Tibial artery (tissue), 4 donors: ENCODE data around the gene CSF1R.

ENCODE experiments used
- DNase-seq, 2 donors: peaks; one replicate each; pipeline ENCODE4 v3.0.0-alpha.2; 2019
- H3K27ac ChIP-seq, 2 donors: fragments of 200-600 bp; sonication (generic) in 1 of 2; 1 replicate in 1 of 2; 2 replicates in 1 of 2; pipeline ENCODE4 v1.5.1; 2018 to 2019; ENCODE audit warnings: mild to moderate bottlenecking in 1 of 2
- H3K27me3 ChIP-seq, 2 donors: fragments of 200-600 bp; sonication (generic) in 1 of 2; one replicate each; pipeline versions ENCODE4 v1.5.1 to v1.6.0; 2016 to 2019
- H3K36me3 ChIP-seq, 3 donors: fragments of 200-600 bp; sonication (generic) in 2 of 3; one replicate each; pipeline ENCODE4 v1.5.1; 2016 to 2019; ENCODE audit warnings: mild to moderate bottlenecking in 2 of 3
- H3K4me1 ChIP-seq, 4 donors: fragments of 200-600 bp; sonication (generic) in 2 of 4; 1 replicate in 3 of 4; 2 replicates in 1 of 4; pipeline ENCODE4 v1.5.1; 2016 to 2019
- H3K4me3 ChIP-seq, 2 donors: fragments of 200-600 bp; sonication (generic) in 1 of 2; 1 replicate in 1 of 2; 2 replicates in 1 of 2; pipeline ENCODE4 v1.5.1; 2018 to 2019; ENCODE audit warnings: mild to moderate bottlenecking in 2 of 2
- H3K9me3 ChIP-seq, 3 donors: fragments of 200-600 bp; sonication (generic) in 1 of 3; one replicate each; pipeline ENCODE4 v1.5.1; 2016 to 2019
- intact Hi-C: fragments of 100-400 bp; cut with DNase I; formaldehyde crosslinking; loops from one replicate; pipeline ENCODE4 v1.15.0; 2023; ENCODE audit warnings: low total_unique reads
- TF ChIP-seq, protein P1 (sequence below), 2 experiments: fragments of 200-600 bp in 1 of 2; fragments of 450-650 bp in 1 of 2; IDR thresholded peaks; one replicate each; pipeline ENCODE4 v1.5.1; 2017 to 2019; ENCODE audit warnings: antibody characterized with exemption in 2 of 2, mild to moderate bottlenecking in 1 of 2, moderate library complexity in 1 of 2

The CSF1R gene

DNA sequence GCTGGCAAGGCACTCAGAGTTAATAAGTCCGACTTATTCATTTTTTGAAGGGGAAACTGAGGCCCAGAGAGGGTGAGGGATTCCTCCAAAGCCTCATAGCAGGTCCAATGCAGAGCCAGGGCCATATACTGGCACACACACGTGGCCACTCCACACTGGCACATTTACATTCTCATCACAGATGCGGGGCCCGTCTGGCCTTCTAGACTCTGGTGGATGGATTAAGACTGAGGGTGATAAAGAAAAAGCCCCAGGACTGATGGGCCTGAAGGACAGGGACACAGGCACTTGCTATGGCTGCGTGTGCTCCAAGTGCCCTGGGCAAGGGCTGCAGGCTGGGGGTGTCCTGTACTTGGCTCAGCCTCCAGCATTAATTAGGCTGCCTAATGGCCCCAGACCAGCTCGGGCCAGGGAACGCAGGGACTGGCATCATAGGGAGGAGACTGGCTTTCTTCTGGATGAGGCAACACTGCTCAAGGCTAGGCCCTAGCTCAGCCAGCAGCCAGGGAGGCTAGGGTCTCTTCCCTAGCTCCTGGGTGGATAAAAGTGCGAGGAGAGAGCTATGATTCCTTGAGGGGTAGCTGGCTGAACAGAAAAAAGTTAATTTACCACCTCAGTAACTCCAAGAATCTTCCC lies 28.5 kb upstream of the CSF1R start:
- TF ChIP-seq, protein P1, sequence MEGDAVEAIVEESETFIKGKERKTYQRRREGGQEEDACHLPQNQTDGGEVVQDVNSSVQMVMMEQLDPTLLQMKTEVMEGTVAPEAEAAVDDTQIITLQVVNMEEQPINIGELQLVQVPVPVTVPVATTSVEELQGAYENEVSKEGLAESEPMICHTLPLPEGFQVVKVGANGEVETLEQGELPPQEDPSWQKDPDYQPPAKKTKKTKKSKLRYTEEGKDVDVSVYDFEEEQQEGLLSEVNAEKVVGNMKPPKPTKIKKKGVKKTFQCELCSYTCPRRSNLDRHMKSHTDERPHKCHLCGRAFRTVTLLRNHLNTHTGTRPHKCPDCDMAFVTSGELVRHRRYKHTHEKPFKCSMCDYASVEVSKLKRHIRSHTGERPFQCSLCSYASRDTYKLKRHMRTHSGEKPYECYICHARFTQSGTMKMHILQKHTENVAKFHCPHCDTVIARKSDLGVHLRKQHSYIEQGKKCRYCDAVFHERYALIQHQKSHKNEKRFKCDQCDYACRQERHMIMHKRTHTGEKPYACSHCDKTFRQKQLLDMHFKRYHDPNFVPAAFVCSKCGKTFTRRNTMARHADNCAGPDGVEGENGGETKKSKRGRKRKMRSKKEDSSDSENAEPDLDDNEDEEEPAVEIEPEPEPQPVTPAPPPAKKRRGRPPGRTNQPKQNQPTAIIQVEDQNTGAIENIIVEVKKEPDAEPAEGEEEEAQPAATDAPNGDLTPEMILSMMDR (IDR thresholded peaks at IDR 0.05), result no peak
- Histone ChIP-seq H3K27ac (peak overlapping the region; percentile 28 to 82), H3K4me1 (peaks cover 3 to 32% (median 19%) of the 10 kb centered on the region in 4 donors), H3K4me3 (no peak overlapping the region), H3K9me3 (no peaks in the 10 kb centered on the region), H3K36me3 (peaks cover 54 to 62% (median 60%) of the 10 kb centered on the region in 3 donors), H3K27me3 (no peaks in the 10 kb centered on the region)
- intact Hi-C loops, result no loop called here
- peak in 1 of 2 donors; percentile 72 for DNase-seq

DNA sequence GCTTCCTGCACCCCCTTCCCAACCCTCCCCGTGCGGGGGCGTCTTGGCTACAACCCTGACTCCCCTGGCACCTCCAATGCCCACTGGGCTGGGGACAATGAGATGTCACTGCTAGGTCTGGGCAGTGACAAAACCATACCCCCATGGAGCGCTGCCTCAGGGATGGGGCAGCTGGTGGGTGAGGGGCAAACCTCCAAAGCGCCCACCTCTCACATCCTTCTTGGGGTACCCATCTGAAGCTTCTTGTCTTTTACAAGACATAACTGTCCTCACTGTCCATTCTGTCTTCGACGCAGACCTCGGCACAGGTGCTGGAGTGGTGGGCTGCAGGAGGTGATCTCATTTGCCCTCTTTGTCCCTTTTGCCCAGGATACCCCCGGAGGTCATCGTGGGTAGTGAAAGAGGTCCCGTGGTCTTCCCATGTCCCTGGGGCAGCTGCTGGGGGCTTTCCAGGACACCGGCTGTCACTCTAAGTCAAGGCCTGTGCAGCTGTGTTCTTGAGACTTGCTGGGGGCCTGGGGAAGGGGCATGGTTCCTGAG lies 27.8 kb upstream of the CSF1R start:
- H3K36me3 ChIP-seq, result peaks cover 47 to 54% (median 53%) of the 10 kb centered on the region in 3 donors
- H3K4me3 ChIP-seq, result no peak overlapping the region
- peak in 1 of 2 donors; percentile 74 for DNase-seq
- intact Hi-C loops, result no loop called here
- TF ChIP-seq, protein P1 (IDR thresholded peaks at IDR 0.05), result peak in 1 of 2 experiments; percentile 16
- peaks cover 3 to 32% (median 19%) of the 10 kb centered on the region in 4 donors for H3K4me1 ChIP-seq
- H3K9me3 ChIP-seq, result no peaks in the 10 kb centered on the region
- peak overlapping the region; percentile 60 to 82 for H3K27ac ChIP-seq
- H3K27me3 ChIP-seq, result no peaks in the 10 kb centered on the region

DNA sequence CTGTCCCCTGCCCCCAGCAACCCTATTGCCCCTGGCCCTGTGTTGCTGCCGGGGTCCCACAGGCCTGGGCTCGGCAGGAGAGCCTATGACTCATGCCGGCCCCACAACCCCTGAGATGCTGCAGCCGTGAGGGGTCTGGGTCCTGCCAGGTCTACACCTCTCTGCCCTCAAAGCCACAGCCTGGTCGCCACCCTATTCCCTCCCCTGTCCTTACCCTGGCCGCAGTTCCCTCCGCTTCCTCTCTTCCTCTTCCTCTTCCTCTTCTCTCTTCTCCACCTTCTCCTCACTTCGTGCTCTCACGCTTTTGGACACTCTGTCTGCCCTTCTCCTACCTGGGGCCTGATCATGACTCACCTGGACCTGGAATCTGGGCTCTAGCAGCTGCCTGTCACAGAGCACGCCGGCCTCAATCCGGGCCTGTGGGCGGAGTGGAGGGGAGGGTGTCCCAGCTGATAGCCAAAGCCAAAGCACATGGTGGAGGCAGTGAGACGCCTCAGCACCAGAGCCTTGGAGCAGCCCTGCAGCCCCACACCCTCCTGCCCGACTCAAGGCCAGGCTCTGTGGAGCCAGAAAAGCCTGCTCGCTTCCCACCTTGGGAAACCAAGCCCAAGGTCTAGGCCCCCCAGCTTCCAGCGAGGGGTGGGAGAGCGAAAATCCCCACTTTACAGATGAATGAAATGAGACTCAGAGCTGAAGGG lies 26.8 kb upstream of the CSF1R start:
- intact Hi-C loops, result no loop called here
- Histone ChIP-seq H3K9me3 (no peaks in the 10 kb centered on the region), H3K27ac (peak overlapping the region; percentile 60 to 82), H3K4me3 (no peak overlapping the region), H3K4me1 (peaks cover 3 to 32% (median 19%) of the 10 kb centered on the region in 4 donors), H3K36me3 (peaks cover 37 to 45% (median 43%) of the 10 kb centered on the region in 3 donors), H3K27me3 (no peaks in the 10 kb centered on the region)
- DNase-seq, result peak in 1 of 2 donors; percentile 87
- TF ChIP-seq, protein P1 (IDR thresholded peaks at IDR 0.05), result no peak

DNA sequence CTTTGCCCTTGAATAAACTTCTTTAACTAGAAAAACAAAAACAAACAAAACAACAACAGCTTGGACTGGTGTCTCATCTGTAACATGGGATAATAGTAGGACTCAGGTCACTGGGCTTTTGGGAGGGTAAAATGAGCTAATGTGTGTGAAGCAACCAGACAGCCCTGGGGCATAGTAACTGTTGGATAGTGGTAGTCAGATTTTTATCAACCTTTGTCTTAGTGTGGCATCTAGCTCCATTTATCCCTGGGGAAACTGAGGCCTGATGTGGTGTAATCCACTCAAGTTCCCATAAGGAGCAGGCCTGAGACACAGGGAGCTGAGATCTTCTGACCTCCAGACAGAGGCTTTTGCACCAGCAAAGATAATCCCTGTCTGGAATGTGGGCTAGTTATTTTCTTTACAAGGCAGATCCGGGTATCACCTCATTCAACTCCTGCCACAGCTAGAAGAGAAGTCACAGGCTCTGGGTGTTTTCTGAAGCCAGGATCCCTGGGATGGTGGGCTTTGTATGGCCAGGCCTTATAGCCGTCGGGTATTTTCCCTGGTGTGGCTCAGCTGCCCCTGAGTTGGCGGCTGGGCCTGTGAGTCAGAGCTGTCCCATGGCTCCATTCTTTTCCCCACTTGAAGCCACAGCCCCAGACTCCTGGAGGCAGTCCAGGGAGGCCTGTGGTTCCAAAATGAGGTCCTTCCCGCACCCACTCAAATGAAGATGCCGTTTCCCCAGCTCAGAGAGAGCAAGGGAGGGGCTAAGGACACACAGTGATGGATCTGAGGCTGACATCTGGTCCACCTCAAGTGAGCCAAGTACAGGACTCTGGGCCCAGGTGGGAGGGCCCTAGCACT lies 26.1 kb upstream of the CSF1R start:
- intact Hi-C loops, result no loop called here
- Histone ChIP-seq H3K27me3 (no peaks in the 10 kb centered on the region), H3K36me3 (peaks cover 30 to 37% (median 35%) of the 10 kb centered on the region in 3 donors), H3K27ac (peak overlapping the region; percentile 60 to 82), H3K4me3 (no peak overlapping the region), H3K9me3 (no peaks in the 10 kb centered on the region), H3K4me1 (peaks cover 3 to 32% (median 19%) of the 10 kb centered on the region in 4 donors)
- peak; percentile 84 to 93 for DNase-seq
- TF ChIP-seq, protein P1 (IDR thresholded peaks at IDR 0.05), result no peak

DNA sequence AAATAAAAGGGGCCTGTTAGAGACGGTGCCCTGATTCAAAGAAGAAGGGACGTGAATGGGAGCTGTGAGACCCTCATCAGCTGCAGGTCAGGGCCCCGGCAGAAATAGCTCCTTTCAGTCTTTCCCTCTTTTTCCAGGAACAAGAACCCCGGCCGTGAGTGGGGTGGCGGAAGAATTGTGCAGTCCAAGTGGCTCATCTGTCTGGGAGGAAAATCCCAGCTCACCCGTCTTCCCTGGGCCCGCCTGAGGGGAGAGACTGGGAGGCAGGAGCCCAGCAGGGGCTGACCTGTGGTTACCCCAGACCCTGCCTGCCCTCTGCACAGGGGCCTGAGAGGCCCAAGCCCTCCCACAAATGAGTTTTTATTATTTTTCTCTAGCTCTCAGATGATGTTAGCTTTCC lies 24.8 kb upstream of the CSF1R start:
- H3K9me3 ChIP-seq, result no peaks in the 10 kb centered on the region
- peak in 1 of 2 donors; percentile 65 for DNase-seq
- no peak overlapping the region for H3K4me3 ChIP-seq
- peak overlapping the region; percentile 15 to 82 for H3K27ac ChIP-seq
- peaks cover 3 to 32% (median 19%) of the 10 kb centered on the region in 4 donors for H3K4me1 ChIP-seq
- TF ChIP-seq, protein P1 (IDR thresholded peaks at IDR 0.05), result no peak
- no peaks in the 10 kb centered on the region for H3K27me3 ChIP-seq
- peaks cover 17 to 24% (median 23%) of the 10 kb centered on the region in 3 donors for H3K36me3 ChIP-seq
- intact Hi-C loops, result no loop called here
